ENCODE results near the gene AXIN2.

Gene AXIN2

GRCh38 chr17:65536573-65537342, 24.7 kb downstream of the AXIN2 start:
- H3K4me3 ChIP-seq (replicated peaks; ENCODE audit: low read depth, low read length) = no peak overlapping the region
- no peak for TF ChIP-seq CTCF (IDR thresholded peaks at IDR 0.05; ENCODE audit: low read length, missing control alignments)

GRCh38 chr17:65535777-65536572, 25.5 kb downstream of the AXIN2 start:
- H3K4me3 ChIP-seq (replicated peaks; ENCODE audit: low read depth, low read length) = no peak overlapping the region
- no peak for TF ChIP-seq CTCF (IDR thresholded peaks at IDR 0.05; ENCODE audit: low read length, missing control alignments)
- no peak for DNase-seq (ENCODE audit: low read depth)

More at GRCh38 chr17:65536573-65537342, 24.7 kb downstream of the AXIN2 start:
- no peak for DNase-seq (ENCODE audit: low read depth)

GRCh38 chr17:65533852-65534457, 27.5 kb downstream of the AXIN2 start:
- no peak for TF ChIP-seq CTCF (IDR thresholded peaks at IDR 0.05; ENCODE audit: low read length, missing control alignments)
- no peak overlapping the region for H3K4me3 ChIP-seq (replicated peaks; ENCODE audit: low read depth, low read length)
- DNase-seq (ENCODE audit: low read depth) = no peak

- no peak for TF ChIP-seq CTCF (IDR thresholded peaks at IDR 0.05; ENCODE audit: low read length, missing control alignments)
- no peak overlapping the region for H3K4me3 ChIP-seq (replicated peaks; ENCODE audit: low read depth, low read length)
- DNase-seq (ENCODE audit: low read depth) = no peak
These were observed 28.2 kb downstream of the AXIN2 start for GRCh38 chr17:65533056-65533745.

- no peak overlapping the region for H3K4me3 ChIP-seq (replicated peaks; ENCODE audit: low read depth, low read length)
- no peak for DNase-seq (ENCODE audit: low read depth)
- no peak for TF ChIP-seq CTCF (IDR thresholded peaks at IDR 0.05; ENCODE audit: low read length, missing control alignments)
These were observed 29.2 kb downstream of the AXIN2 start for GRCh38 chr17:65532101-65532890.
